Activated T-helper 2 cell treated with anti-CD3 and anti-CD28 coated beads, Interferon-gamma antibody, Interleukin-2, Interleukin-4, amounts not matched to agents 10 μg/mL and 5 μg/mL and 100 μg/mL, durations not matched to agents 14 hours and 24 hours and 36 hours (primary cell): ENCODE data around the gene BTG4. TPM values are rescaled to one million over a fixed set of nuclear protein-coding genes. Genes with fewer than 3 reads are reported as not detected.

Experiments used
- DNase-seq: peaks from one replicate; pipeline ENCODE4 v3.0.0; 2021; ENCODE audit warnings: low spot score
- H3K27ac Mint-ChIP-seq: one replicate; pipeline ENCODE4 v1.8.0; 2021; ENCODE audit warnings: mixed read lengths
- H3K27me3 Mint-ChIP-seq: one replicate; pipeline ENCODE4 v1.8.0; 2021; ENCODE audit warnings: low read depth, mixed read lengths
- H3K36me3 Mint-ChIP-seq: one replicate; pipeline ENCODE4 v1.8.0; 2021; ENCODE audit warnings: low read depth, mixed read lengths
- H3K4me1 Mint-ChIP-seq: one replicate; pipeline ENCODE4 v1.8.0; 2021; ENCODE audit warnings: low read depth, mixed read lengths
- H3K4me3 Mint-ChIP-seq: one replicate; pipeline ENCODE4 v1.8.0; 2021; ENCODE audit warnings: low read depth, mild to moderate bottlenecking, moderate library complexity, mixed read lengths
- H3K9me3 Mint-ChIP-seq: one replicate; pipeline ENCODE4 v1.8.0; 2021; ENCODE audit warnings: mixed read lengths
- intact Hi-C: fragments of 100-400 bp; cut with micrococcal nuclease; formaldehyde crosslinking; loops from one replicate; pipeline ENCODE4 v1.15.1; 2023
- total RNA-seq: library from RNA; stranded (reverse); gene quantifications from 2 replicates; pipeline ENCODE4 v1.2.3, GENCODE V29; 2022

Gene BTG4
- total RNA-seq, 1 donor from 2014 or later = not detected

DNA sequence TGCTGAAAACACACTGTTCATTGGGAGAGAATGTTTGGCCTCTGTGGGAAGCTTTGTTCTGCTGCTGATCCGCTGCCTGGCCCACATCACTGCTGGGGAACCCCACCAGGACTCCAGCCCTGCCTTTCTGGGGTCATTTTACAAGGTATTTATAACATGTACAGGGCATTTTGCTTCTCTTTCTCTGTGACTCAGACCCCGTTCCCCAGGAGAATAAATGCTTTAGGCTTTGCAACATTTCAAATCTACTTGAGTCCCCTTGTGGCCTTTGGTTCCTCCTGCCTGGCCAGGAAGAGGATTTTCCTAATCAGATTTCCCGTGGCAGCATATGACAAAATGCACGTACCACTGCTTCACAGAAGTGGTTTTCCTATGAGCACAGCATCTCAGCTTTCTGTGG, 43.0 kb downstream of the BTG4 start:
- Mint-ChIP-seq H3K27ac (no peak overlapping the region), H3K36me3 (no peaks in the 10 kb centered on the region), H3K27me3 (peaks cover 19% of the 10 kb centered on the region), H3K4me1 (peaks cover 8% of the 10 kb centered on the region), H3K4me3 (no peak overlapping the region), H3K9me3 (peaks cover 3% of the 10 kb centered on the region)
- no peak for DNase-seq
- intact Hi-C loops = no loop called here

DNA sequence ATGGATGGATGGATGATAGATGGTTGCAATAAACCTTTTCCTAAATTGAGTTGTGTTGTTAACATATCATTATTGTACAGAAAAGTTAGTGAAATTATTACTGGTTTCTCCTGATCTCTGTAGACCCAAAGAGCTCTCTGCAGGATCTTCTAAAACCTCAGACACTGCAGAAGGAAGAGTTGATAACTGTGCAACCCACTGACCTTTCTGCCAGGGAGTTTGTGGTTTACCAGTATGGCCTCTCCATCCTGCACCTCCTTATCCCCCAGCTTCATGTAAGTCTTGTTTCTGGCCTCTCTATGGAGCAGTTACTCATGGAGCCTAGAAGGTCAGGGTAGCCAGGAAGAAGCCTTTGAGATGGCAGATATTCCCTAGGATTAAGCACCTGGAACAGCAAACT, 45.6 kb downstream of the BTG4 start:
- DNase-seq = no peak
- no peaks in the 10 kb centered on the region for H3K9me3 Mint-ChIP-seq
- H3K4me1 Mint-ChIP-seq = peaks cover 8% of the 10 kb centered on the region
- H3K27me3 Mint-ChIP-seq = peaks cover 15% of the 10 kb centered on the region
- intact Hi-C loops = no loop called here
- H3K4me3 Mint-ChIP-seq = no peak overlapping the region
- no peak overlapping the region for H3K27ac Mint-ChIP-seq
- no peaks in the 10 kb centered on the region for H3K36me3 Mint-ChIP-seq

DNA sequence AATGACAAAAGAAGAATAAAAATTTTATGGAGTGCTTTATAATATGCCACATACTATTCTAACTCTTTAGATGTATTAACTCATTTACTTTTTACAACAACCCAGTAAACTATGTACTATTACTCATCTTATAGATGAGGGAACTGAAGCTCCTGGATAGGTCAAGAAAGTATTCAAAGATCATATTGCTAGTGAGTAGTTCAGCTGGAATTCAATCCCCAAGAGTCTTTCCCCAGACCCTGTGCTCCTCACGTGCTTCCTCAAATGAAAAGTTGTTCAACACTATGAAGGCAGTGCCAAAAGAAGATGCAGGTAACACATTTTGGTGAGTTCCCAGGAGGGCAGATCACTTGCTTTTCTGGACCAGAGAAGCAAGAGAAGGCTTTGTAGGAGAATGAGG, 46.8 kb downstream of the BTG4 start:
- H3K27me3 Mint-ChIP-seq = peaks cover 20% of the 10 kb centered on the region

DNA sequence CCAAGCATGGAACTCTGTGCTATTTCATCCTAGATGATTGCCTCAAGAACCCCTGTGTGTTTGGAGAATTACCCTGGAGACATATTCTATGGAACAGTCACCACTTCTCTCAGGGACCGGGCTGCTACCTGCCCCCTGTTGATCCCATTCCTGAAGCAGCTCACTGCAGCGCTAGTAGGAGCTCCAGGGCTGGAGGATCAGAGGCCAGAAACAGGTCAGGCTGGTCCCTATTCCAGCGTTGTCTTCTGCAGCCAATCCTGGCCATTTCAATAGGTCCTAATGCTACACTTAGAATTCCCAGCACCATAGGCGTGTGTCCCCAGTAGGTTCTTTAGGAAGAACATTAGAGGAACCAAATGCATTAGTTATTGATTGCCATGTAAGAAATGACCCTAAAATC, 48.9 kb downstream of the BTG4 start:
- Mint-ChIP-seq H3K27ac (no peak overlapping the region), H3K36me3 (no peaks in the 10 kb centered on the region), H3K4me1 (peaks cover 3% of the 10 kb centered on the region), H3K27me3 (peaks cover 21% of the 10 kb centered on the region), H3K9me3 (no peaks in the 10 kb centered on the region), H3K4me3 (no peak overlapping the region)
- DNase-seq = no peak
- intact Hi-C loops = no loop called here

More for the DNA sequence above, 46.8 kb downstream of the BTG4 start:
- H3K27ac Mint-ChIP-seq = no peak overlapping the region
- no peaks in the 10 kb centered on the region for H3K36me3 Mint-ChIP-seq
- peaks cover 8% of the 10 kb centered on the region for H3K4me1 Mint-ChIP-seq
- no peaks in the 10 kb centered on the region for H3K9me3 Mint-ChIP-seq
- no peak overlapping the region for H3K4me3 Mint-ChIP-seq
- no peak for DNase-seq
- intact Hi-C loops = no loop called here

DNA sequence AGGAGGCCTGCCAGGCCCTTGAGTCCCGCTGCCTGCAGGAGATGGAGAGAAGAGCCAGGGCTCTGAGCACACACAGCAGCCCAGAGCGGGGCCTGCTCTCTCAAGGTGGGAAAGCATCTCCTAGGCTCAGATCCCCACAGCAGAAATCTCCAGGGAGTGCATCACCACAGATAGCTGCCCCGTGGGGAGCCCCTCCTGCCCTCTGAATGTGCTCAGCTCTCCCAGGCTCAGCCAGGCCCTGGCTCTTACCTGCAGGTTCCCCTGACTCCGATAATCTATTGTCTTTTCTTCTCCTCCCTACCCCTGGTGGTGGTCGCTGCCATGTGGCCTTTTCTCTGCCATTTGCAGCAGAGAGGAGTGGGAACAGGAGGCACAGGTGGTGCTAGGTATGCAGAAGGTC, 49.9 kb downstream of the BTG4 start:
- no peaks in the 10 kb centered on the region for H3K36me3 Mint-ChIP-seq
- H3K4me1 Mint-ChIP-seq = peaks cover 3% of the 10 kb centered on the region
- no peak for DNase-seq
- H3K9me3 Mint-ChIP-seq = no peaks in the 10 kb centered on the region
- peaks cover 21% of the 10 kb centered on the region for H3K27me3 Mint-ChIP-seq
- intact Hi-C loops = no loop called here
- no peak overlapping the region for H3K4me3 Mint-ChIP-seq
- H3K27ac Mint-ChIP-seq = no peak overlapping the region

DNA sequence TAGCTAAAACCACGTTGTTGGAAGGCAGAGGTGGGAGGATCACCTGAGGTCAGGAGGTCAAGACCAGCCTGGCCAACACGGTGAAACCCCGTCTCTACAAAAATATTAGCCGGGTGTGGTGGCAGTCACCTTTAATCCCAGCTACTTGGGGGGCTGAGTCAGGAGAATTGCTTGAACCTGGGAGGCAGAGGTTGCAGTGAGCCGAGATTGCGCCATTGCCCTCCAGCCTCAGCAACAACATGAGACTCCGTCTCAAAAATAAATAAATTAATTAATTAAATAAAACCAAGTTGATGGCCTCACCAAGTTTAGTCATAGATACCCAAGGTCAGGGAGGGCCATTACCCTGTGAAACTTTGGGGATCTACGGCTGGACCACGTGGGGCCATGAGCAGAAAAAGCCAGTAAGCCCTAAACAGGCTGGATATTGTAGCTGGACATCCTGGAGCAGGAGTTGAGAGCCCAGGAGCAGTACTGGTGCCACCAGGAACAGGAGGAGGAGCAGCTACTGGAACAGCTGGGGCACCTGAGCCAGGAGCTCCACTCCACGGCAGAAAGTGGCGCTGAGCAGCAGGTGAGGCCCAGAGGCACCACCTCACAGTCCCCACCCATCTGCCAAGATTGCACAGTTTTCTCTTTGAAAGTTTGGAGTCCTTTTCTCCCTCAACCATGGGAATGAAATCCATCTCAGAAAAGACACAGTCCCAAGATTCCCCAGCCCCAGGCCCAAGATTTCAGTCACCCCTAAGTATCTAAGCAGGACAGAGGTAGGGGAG, 50.5 kb downstream of the BTG4 start:
- Mint-ChIP-seq H3K36me3 (no peaks in the 10 kb centered on the region), H3K9me3 (no peaks in the 10 kb centered on the region), H3K27ac (no peak overlapping the region), H3K4me3 (no peak overlapping the region), H3K27me3 (peaks cover 17% of the 10 kb centered on the region), H3K4me1 (peaks cover 3% of the 10 kb centered on the region)
- DNase-seq = no peak
- intact Hi-C loops = no loop called here

DNA sequence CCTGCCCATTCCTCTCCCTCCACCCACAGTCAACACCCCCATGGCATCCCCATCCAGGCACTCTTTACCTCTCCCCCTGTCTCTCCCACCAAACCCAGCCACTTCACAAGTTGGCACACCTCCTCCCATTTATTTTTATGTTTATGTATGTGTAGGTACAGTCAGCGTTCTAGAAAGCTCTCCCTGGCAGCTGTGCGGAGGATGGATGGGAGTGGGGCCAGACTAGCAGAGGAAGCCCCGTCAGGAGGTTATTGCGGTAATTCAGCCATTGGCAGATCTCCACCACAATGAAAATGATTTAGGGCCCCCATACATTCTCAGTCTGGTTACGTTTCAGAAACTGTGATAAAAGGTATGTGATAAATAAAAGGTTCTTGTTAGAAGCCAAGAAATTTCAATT, 51.3 kb downstream of the BTG4 start:
- H3K27ac Mint-ChIP-seq = no peak overlapping the region
- no peaks in the 10 kb centered on the region for H3K9me3 Mint-ChIP-seq
- H3K36me3 Mint-ChIP-seq = no peaks in the 10 kb centered on the region
- H3K4me1 Mint-ChIP-seq = no peaks in the 10 kb centered on the region
- no peak overlapping the region for H3K4me3 Mint-ChIP-seq
- H3K27me3 Mint-ChIP-seq = peaks cover 14% of the 10 kb centered on the region
- no peak for DNase-seq
- intact Hi-C loops = no loop called here

DNA sequence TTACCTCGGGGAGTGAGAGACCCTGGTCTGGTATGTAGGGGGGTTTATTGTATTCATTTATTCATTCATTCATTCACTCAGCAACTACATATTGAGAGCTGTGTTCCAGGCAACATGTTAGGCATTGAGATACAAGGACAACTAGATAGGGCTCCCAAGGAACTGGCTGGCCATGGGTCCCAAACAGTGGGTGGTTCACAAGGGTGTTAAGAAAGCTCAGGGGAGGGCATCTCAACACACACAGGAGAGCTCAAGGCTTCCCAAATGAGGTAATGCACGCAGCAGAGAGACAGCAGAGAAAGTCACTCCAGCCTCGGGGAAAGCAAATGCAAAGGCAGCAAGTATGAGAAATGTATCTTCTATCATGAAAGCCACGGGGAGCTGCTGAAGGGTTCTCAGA, 51.8 kb downstream of the BTG4 start:
- no peak overlapping the region for H3K27ac Mint-ChIP-seq
- H3K4me3 Mint-ChIP-seq = no peak overlapping the region
- no peaks in the 10 kb centered on the region for H3K4me1 Mint-ChIP-seq
- H3K27me3 Mint-ChIP-seq = peaks cover 14% of the 10 kb centered on the region
- intact Hi-C loops = no loop called here
- DNase-seq = no peak
- H3K36me3 Mint-ChIP-seq = no peaks in the 10 kb centered on the region
- H3K9me3 Mint-ChIP-seq = no peaks in the 10 kb centered on the region

DNA sequence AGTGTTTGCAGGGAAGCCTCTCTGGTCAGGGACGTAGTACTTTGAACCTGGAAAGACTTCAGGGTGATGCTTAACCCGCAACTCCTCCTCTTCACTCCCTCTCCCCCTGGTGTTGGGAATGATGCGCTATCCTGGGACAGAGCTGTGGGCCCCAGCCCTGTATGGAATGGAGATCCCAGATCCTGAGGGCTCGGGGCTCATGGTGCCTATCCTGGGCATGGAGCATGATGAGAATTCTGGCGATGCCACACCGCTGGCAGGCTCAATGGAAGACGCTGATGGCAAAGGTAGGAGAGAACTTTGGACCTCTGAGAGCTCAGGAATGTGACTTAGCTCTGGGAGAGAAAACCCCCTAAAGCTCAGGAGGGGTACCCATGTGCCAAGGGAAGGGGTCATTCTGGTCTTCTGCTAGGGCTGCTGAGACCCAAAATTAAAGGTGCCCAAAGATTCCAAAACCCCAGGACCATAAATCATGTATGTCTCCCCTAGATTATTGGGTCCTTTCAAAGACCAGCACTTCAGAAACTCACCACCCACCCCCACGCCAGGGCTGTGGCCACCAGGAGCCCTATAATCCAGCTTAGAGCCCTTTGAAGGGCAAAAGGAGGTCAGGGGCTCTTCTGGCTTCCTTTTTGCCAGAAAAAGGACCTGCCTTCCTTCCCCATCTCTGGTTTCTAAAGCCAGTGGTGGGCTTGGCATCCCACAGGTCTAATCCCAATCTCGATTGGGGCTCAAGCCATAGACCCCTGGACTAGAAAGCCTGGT, 52.5 kb downstream of the BTG4 start:
- Mint-ChIP-seq H3K4me3 (no peak overlapping the region), H3K4me1 (no peaks in the 10 kb centered on the region), H3K27ac (no peak overlapping the region), H3K27me3 (peaks cover 12% of the 10 kb centered on the region), H3K36me3 (no peaks in the 10 kb centered on the region), H3K9me3 (no peaks in the 10 kb centered on the region)
- intact Hi-C loops = loop anchor here (5.0 kb wide), 1 partner anchor 318 kb away; no protein-coding TSS in a partner anchor
- DNase-seq = no peak

DNA sequence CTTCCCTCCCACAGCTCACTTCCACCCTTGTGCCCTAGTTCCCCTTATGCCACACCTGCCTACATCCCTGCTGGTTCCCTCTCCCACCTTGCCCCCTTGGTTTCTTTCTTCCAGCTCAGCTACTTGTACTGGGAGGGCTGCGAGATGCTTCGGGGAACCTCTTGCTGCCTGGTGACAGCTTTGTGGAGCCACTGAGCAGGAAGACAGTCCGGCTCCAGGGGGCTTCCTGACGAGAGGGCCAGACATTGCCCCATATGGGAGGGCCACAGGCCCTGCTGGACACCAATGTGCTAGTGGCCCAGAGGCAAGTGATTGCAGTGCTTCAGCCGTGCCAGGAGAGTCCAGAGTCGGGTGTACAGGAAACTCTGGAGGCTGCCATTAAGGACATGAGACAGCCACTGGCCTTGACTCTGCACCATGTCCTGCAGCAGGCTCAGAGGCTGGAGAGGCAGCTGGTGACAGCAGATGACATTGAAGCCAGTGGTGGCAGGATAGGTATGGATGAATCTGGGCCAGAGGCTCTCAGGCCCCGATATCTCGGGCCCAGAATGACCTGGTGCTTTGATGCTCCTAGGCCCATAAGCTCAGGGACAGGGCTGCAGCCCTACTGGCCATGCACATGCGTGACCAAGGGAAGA, 54.3 kb downstream of the BTG4 start:
- H3K4me1 Mint-ChIP-seq = no peaks in the 10 kb centered on the region
- no peak overlapping the region for H3K4me3 Mint-ChIP-seq
- no peak for DNase-seq
- H3K36me3 Mint-ChIP-seq = no peaks in the 10 kb centered on the region
- H3K27ac Mint-ChIP-seq = no peak overlapping the region
- intact Hi-C loops = loop anchor here (5.0 kb wide), 1 partner anchor 319 kb away; no protein-coding TSS in a partner anchor
- no peaks in the 10 kb centered on the region for H3K9me3 Mint-ChIP-seq
- H3K27me3 Mint-ChIP-seq = peaks cover 14% of the 10 kb centered on the region

DNA sequence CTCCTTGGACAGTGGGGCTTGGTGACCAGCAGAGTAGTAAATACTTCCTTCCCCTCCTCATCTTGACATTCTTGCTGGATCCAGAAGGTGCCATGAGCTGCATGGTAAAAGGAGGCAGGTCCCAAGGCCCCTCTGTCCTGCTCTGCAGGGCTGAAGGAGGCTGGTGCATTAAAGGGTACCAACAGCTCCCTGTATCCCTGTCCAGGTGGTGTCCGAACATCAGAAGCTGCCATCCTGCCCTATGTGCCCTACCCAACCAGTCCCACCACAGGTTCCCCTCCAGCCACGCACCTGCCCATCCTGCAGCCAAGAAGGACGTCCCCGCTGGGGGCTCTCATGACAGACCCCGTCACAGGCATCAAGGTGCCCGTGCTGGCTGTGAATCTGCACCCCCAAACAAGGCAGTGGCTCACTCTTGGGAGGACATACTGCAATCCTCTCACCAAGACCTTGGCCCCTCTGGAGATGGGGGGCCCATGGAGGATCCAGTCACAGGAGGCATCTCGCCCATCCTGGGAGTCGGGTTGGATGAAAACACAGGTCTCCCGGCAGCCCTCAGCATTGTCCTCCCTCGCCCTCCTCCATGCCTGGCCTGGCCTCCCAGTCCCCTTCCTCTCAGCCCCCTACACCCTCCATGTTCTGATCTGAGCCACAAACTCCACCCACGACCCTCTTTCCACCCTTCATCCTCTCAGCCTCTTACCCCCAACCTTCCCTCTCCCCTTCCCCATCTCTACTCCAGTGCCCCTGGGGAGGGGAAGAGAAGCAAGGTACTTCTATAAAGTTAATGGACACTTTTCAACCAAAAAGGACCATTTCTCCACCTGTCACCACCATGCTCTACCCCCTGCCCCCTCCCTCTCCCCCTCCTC, 55.1 kb downstream of the BTG4 start:
- DNase-seq = no peak
- Mint-ChIP-seq H3K4me1 (no peaks in the 10 kb centered on the region), H3K36me3 (no peaks in the 10 kb centered on the region), H3K27me3 (peaks cover 14% of the 10 kb centered on the region), H3K27ac (no peak overlapping the region), H3K9me3 (no peaks in the 10 kb centered on the region), H3K4me3 (no peak overlapping the region)
- intact Hi-C loops = loop anchor here (5.0 kb wide), 1 partner anchor 320 kb away; no protein-coding TSS in a partner anchor

DNA sequence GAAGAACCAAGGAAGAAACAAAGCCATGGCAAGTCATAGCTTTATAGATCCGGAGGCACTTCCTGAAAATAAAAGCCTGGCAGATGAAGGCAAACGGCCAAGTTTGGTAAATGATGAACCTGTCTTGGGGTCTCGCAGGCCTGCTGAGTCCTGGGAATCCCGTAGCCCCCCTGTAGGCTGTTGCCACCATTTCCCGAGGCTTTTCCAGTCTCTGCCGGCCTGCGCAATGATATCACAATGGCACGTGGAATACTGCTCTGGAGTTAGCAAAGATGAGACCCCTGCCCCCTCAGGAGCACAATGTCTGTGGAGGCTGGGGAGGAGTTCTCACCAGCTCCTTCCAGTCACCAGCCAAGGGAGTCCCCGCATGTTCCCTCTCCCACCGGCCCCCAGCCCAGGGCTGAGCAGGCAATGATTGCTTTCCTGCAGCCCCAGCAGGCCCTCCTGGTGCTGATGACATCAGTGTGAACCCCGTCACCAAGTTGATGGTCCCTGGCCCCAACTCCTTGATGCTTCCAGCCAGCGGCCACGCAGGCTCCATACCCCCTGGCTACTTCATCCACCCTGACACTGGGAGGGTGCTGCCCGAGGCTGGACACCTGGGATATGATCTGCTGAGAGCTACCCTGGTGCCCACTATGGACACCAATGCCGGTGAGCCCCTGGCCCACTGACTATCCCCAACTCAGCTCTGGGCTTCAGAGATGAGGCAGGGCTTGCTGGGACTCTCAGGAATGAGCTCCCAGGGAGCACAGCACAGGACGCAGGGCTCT, 55.9 kb downstream of the BTG4 start:
- H3K36me3 Mint-ChIP-seq = no peaks in the 10 kb centered on the region
- intact Hi-C loops = loop anchor here (5.0 kb wide), 1 partner anchor 321 kb away; no protein-coding TSS in a partner anchor
- peaks cover 14% of the 10 kb centered on the region for H3K27me3 Mint-ChIP-seq
- no peaks in the 10 kb centered on the region for H3K9me3 Mint-ChIP-seq
- no peaks in the 10 kb centered on the region for H3K4me1 Mint-ChIP-seq
- no peak overlapping the region for H3K4me3 Mint-ChIP-seq
- H3K27ac Mint-ChIP-seq = no peak overlapping the region
- no peak for DNase-seq
